HG02763 (cell line): ENCODE measurements around the gene TSPAN7.

Source experiments
- ATAC-seq: cut with Tn5 transposase; IDR thresholded peaks from one replicate; pipeline ENCODE4 v1.9.1; 2021; ENCODE audit warnings: mild to moderate bottlenecking, moderate library complexity; ENCODE audit not compliant: unreplicated experiment

Gene TSPAN7

DNA sequence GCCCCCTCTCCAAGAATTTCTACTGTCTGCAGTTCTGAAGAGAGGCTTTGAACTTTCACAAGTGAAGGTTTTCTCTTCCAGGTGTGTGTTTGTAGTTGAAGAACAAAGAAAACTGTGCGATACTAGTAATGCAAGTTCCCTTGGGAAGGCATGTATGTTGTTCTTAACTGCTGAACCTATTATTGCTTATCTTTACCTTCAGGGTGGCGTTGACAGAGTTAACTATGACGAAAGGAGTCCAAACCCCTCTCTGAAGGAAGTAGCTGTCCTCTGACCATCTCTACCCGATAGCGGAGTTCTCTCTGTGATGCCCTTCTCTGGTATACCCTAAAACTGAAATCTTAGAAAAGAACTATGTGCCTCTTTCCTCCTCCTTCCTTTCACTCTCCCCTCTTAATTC is 79.9 kb downstream of the TSPAN7 start:
- ATAC-seq: no peak

- ATAC-seq: no peak
These were observed 82.6 kb downstream of the TSPAN7 start for GRCh38 chrX:38643903-38644302.

DNA sequence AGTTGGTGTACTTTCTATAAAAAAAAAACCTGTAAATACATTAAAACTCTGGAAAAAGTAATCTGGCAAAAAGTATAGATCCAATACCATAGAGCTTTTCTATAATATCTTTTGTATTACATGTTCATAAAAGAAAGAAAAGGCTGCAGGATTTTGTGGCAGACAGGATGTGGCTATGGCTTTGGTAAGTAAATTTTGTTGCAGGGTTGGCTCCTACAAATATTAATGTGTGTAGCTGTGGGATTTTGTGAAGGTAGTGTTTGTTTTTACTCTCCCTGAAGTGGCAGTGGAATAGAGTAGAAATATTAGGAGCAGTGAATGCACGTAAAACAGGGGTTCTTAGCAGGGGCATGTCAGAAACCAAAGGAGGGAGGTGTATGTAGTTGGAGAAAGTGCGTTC is 84.8 kb downstream of the TSPAN7 start:
- no peak for ATAC-seq

DNA sequence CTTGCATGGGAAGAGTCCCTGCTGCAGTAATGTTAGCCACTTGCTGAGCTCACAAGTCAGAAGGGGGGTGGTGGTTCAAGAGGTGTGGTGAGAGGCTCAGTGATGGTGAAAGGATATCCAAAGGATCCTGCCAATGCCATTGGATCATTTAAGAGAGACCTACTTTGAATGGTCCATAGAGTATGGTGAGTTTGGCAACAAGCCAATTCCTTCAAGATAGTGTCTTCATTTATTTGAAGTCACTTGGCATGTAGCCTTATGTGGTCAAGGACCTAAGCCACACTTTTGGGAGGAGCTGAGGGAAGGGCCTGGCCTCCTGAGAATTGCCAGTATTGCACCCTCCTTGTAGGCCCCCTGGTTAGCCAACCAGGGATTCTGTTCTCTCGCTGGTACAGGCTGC is 87.9 kb downstream of the TSPAN7 start:
- ATAC-seq: no peak

GRCh38 chrX:38649674-38650647 is 88.6 kb downstream of the TSPAN7 start:
- ATAC-seq: no peak

DNA sequence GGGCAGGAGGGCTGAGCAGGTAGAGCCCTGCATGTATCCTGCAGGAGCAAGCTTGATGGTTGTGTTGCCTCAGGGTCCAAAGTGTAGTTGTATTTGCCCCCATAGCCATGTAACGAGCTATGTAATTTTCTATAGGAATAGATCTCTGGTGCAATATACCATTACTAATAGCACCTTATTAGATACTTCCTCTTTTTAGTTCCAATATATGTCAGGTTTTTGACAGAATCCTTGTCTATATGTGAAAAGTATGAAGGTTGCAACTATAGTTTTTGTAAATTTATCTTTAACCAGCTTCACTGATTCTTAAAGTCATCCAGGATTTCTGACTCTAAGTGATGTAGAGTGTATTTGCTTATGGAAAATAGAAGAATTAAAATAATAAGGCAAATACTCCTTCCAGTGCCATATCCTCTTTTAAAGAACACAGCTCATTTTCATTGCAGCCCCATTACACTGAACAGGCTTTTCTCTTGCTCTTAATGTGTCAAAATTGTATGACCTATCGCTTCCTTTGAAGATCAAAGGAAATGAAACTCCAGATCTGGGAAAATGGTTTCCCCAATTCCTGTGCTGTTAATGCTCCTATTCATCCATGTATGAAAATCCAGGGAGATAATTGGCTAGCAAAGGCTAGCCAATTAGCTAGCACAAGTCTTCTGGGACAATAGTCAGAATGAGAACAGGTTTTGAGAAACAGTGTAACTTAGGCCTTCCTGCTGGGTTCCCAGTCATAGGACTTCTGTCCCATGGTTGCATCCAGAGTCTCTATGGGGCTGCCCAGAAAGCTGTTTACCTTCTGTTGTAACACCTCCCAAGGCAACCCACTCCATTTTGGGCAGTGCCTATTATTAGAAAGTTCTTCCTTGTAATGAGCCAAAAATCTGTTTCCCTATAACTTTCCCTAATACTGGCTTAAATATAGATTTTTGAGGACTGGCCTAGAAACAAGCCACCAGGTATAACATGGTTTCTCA is 90.6 kb downstream of the TSPAN7 start:
- no peak for ATAC-seq

DNA sequence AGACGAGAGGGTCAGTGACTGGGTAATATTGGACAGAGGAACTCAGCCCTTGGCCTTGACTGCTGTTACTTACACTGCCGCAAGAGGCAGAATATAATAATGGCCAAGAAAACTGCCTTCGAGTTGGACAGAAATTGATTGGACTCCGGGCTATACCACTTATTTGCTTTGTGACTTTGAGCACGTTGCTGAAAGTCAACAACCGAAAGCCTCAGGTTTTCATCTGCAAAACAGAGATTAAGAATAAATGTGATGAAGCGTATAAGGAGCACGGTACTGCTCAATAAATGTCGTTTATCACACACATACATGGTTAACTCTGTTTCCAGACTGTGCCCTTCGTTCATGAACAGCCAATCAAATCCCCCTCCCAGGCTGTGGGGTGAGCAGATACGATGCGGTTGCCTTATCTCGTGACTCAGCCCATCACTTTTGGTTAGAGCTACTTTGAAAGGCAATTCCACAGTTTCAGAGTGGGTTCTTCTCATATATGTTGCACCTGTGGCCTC is 91.6 kb downstream of the TSPAN7 start:
- ATAC-seq: no peak

GRCh38 chrX:38654302-38654701 is 93.0 kb downstream of the TSPAN7 start:
- ATAC-seq: no peak

- no peak for ATAC-seq
These were observed 95.1 kb downstream of the TSPAN7 start for GRCh38 chrX:38656350-38656915.

DNA sequence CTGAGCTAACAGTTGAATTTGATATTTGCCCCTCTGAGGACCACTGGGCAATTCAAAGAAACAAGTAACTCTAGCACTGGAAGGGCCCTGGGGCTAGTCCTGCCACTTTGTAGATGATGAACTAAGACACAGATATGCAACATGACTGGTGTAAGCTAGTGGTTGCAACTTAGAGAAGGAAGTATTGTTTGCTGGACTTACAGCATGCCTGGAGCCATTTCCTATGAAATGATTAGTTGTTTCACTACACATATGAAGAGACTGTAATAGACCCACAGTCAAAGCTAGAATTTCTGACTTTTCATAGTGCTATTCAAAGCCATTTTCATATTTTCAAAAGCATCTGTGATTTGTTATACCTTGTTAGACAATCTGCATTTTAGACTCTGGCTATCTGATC is 96.2 kb downstream of the TSPAN7 start:
- no peak for ATAC-seq

- ATAC-seq: no peak
These were observed 99.2 kb downstream of the TSPAN7 start for GRCh38 chrX:38660395-38661102.

GRCh38 chrX:38661103-38661441 is 99.7 kb downstream of the TSPAN7 start:
- no peak for ATAC-seq

GRCh38 chrX:38661561-38661960 is 100.2 kb downstream of the TSPAN7 start:
- ATAC-seq: no peak

GRCh38 chrX:38662640-38663039 is 101.3 kb downstream of the TSPAN7 start:
- ATAC-seq: no peak

DNA sequence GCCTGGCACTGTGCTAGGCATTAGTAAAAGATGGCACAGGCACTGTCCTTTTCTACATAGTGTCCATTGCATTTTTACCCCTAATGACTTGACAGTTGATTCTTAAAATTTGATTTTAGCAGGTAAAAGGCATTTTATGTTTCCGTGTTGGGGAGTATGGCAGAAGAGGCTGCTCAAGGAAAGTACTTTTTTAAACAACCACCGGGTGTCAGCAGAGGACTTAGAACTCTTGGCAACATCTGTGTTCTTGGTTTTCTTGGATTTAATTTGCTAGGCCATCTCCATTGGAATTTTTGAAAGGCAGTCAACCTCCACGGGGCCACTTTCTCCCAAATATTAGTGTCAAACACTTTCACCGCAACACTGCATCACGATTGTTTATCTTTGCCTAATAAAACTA is 102.9 kb downstream of the TSPAN7 start:
- ATAC-seq: no peak

DNA sequence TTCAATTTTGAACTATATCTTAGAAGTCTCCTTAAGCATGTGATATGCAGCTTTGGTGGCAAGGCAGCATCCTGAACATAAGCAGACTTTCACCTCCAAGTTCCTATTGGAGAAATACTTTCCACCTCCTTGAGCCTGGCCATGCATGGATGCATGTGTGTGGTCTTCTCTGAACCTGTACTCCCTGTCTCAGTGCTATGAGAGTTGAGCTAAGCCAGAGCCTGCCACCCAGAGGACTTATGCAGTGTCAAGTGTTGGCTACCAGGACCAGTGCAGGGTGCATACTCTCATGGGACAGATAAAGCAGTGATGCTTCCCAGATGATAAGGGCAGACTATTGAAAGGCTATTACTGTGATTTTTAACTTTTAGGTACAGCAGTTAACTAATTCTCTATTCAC is 105.6 kb downstream of the TSPAN7 start:
- ATAC-seq: no peak

DNA sequence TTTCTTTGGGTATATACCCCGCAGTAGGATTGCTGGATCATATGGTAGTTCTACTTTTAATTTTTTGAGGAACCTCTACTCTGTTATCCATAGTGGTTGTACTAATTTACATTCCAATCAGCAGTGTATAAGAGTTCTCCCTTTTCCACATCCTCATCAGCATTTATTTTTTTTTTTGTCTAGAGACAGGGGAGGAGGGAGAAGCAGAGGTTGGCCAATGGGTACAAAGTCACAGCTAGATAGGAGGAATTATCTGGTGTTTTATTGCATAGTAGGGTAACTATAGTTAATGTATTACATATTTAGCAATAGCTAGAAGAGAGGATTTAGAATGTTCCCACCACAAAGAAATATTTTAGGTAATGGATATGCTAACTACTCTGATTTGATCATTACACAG is 107.4 kb downstream of the TSPAN7 start:
- ATAC-seq: no peak

- ATAC-seq: no peak
These were observed 108.1 kb downstream of the TSPAN7 start for GRCh38 chrX:38669428-38669827.

GRCh38 chrX:38672646-38673045 is 111.3 kb downstream of the TSPAN7 start:
- ATAC-seq: no peak

DNA sequence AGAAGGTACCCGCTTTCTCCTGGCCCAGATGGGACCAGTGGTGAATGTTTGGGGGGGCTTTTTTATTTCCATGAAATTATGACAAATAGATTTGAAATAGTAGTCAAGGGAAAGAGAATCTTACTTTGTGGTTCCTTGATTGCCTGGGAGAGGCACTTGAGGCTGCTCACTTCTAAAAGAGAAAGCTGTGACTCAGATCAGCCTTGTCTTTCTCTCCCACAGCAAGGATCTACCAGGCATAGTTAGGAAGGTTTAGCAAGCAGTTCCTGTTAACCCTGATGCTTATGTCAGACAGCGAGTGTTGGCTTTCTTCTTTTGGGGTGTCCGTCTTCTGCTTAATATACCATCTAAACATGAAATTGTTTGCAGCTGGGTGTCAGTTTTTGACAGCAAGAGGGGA is 114.5 kb downstream of the TSPAN7 start:
- ATAC-seq: no peak

GRCh38 chrX:38678183-38678582 is 116.8 kb downstream of the TSPAN7 start:
- ATAC-seq: no peak
